ENCODE measurements around the gene MYRFL.
"Not testable (repeated sequence)": the region's sequence is repeated elsewhere in the genome, so short reads cannot be mapped to it uniquely, and the experiment has no call there.

The MYRFL gene

DNA sequence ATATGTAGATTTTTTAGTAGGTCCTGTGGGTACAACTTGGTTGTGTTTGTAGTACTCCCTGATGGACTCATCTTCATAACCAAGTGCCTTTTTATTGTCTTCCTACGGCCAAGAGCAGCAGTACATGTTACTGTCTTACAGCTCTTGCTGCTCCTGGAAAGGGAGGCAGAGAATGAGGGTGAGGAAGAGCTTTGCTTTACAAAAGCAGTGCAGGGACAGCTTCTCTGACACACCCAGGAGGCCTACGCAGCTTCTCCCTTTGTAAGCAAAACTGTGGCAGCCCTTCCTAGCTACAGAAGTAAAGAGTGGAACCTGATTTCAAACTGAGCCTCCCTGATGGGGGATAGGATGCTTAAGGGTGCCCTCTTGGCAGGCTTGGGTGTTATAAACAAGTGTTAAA is 18.6 kb downstream of the MYRFL start:
- no peaks in the 10 kb centered on the region for H3K36me3 ChIP-seq (ENCODE audit: control insufficient read depth, insufficient read depth, low read length)
- no peak overlapping the region for H3K27ac ChIP-seq (ENCODE audit: low read depth, low read length)
- no peaks in the 10 kb centered on the region for H3K27me3 ChIP-seq (ENCODE audit: control insufficient read depth, insufficient read depth, low read length)
- no peak overlapping the region for H3K9ac ChIP-seq (ENCODE audit: low read depth, low read length)
- H3K4me1 ChIP-seq (ENCODE audit: control insufficient read depth, insufficient read depth, low read length), result no peaks in the 10 kb centered on the region
- H3K4me3 ChIP-seq (ENCODE audit: low read depth, low read length), result no peak overlapping the region
- H3K9me3 ChIP-seq (ENCODE audit: control insufficient read depth, insufficient read depth, low read length), result no peaks in the 10 kb centered on the region

DNA sequence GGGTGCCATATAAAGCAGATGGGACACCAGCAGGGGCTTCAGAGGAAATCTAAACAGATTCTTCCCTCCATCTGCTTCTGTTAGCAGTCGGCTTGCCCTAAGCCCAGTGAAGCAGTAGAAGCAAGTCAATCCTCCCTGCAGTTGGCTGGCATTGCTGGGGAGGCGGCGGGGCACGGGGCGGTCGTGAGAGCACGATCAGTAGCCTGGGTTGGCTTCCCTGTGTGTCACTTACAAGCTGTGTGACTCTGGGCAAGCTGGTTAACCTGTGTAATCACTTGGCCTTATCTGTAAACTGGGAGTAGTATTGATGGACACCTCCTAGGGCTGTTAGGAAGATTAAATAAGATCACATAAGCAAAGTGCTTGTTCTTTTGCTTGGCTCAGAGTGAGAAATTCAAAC is 19.4 kb downstream of the MYRFL start:
- no peak overlapping the region for H3K9ac ChIP-seq (ENCODE audit: low read depth, low read length)
- no peaks in the 10 kb centered on the region for H3K27me3 ChIP-seq (ENCODE audit: control insufficient read depth, insufficient read depth, low read length)
- no peak overlapping the region for H3K27ac ChIP-seq (ENCODE audit: low read depth, low read length)
- H3K4me1 ChIP-seq (ENCODE audit: control insufficient read depth, insufficient read depth, low read length), result no peaks in the 10 kb centered on the region
- no peak overlapping the region for H3K4me3 ChIP-seq (ENCODE audit: low read depth, low read length)
- H3K9me3 ChIP-seq (ENCODE audit: control insufficient read depth, insufficient read depth, low read length), result no peaks in the 10 kb centered on the region
- no peaks in the 10 kb centered on the region for H3K36me3 ChIP-seq (ENCODE audit: control insufficient read depth, insufficient read depth, low read length)

DNA sequence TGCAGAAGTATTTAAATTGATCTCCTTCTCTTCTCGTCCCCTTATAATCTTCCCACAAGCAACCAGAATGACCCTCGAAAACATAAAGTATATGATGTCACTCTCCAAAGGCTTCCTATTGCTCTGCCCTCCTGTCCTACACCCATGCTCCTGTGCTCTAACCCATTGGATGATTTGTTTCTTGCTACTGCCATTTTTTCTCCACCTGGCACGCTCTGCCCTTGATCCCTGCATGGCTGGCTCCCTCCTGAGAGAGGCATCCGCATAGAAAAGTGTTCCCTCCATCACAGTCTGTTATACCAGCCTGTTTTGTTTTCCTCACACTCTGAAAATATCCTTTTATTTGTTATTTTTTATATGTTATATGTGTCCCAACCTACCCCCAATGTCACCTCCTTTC is 19.8 kb downstream of the MYRFL start:
- H3K9ac ChIP-seq (ENCODE audit: low read depth, low read length), result no peak overlapping the region
- H3K27me3 ChIP-seq (ENCODE audit: control insufficient read depth, insufficient read depth, low read length), result no peaks in the 10 kb centered on the region
- H3K9me3 ChIP-seq (ENCODE audit: control insufficient read depth, insufficient read depth, low read length), result no peaks in the 10 kb centered on the region
- H3K4me3 ChIP-seq (ENCODE audit: low read depth, low read length), result no peak overlapping the region
- no peaks in the 10 kb centered on the region for H3K4me1 ChIP-seq (ENCODE audit: control insufficient read depth, insufficient read depth, low read length)
- no peaks in the 10 kb centered on the region for H3K36me3 ChIP-seq (ENCODE audit: control insufficient read depth, insufficient read depth, low read length)
- H3K27ac ChIP-seq (ENCODE audit: low read depth, low read length), result no peak overlapping the region

GRCh38 chr12:69846976-69847375 is 21.9 kb downstream of the MYRFL start:
- Histone ChIP-seq H3K4me3 (ENCODE audit: low read depth, low read length) (no peak overlapping the region), H3K27me3 (ENCODE audit: control insufficient read depth, insufficient read depth, low read length) (no peaks in the 10 kb centered on the region), H3K9ac (ENCODE audit: low read depth, low read length) (no peak overlapping the region), H3K27ac (ENCODE audit: low read depth, low read length) (no peak overlapping the region), H3K9me3 (ENCODE audit: control insufficient read depth, insufficient read depth, low read length) (peaks cover 5% of the 10 kb centered on the region; the same call in 1 of the 2 replicates), H3K4me1 (ENCODE audit: control insufficient read depth, insufficient read depth, low read length) (no peaks in the 10 kb centered on the region), H3K36me3 (ENCODE audit: control insufficient read depth, insufficient read depth, low read length) (no peaks in the 10 kb centered on the region)

DNA sequence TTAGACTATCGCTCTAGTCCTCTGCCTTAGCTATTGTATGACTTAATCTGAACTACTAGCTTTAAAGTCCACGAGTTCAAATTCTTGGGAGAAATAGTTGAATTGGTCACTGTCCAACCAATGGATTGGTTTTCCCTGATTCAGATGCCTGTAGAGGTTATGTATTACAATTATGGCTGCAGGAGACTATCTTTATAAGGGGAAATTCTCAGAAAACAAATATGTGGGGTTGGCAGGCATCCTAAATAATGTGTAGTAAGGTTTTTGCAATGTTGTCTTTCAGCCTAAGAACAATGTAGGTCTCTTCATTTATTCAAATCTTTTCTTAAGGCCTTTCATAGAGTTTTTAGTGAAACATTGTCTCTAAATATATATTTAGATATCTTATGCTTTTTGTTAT is 26.9 kb downstream of the MYRFL start:
- Histone ChIP-seq H3K9me3 (ENCODE audit: control insufficient read depth, insufficient read depth, low read length) (peaks cover 14% of the 10 kb centered on the region), H3K9ac (ENCODE audit: low read depth, low read length) (no peak overlapping the region), H3K27ac (ENCODE audit: low read depth, low read length) (no peak overlapping the region), H3K36me3 (ENCODE audit: control insufficient read depth, insufficient read depth, low read length) (no peaks in the 10 kb centered on the region), H3K4me3 (ENCODE audit: low read depth, low read length) (no peak overlapping the region), H3K4me1 (ENCODE audit: control insufficient read depth, insufficient read depth, low read length) (no peaks in the 10 kb centered on the region), H3K27me3 (ENCODE audit: control insufficient read depth, insufficient read depth, low read length) (no peaks in the 10 kb centered on the region)

GRCh38 chr12:69853176-69853961 is 28.3 kb downstream of the MYRFL start:
- H3K27me3 ChIP-seq (ENCODE audit: control insufficient read depth, insufficient read depth, low read length); H3K4me1 ChIP-seq (ENCODE audit: control insufficient read depth, insufficient read depth, low read length); H3K27ac ChIP-seq (ENCODE audit: low read depth, low read length); H3K36me3 ChIP-seq (ENCODE audit: control insufficient read depth, insufficient read depth, low read length); H3K4me3 ChIP-seq (ENCODE audit: low read depth, low read length); H3K9ac ChIP-seq (ENCODE audit: low read depth, low read length): not testable (repeated sequence)
- H3K9me3 ChIP-seq (ENCODE audit: control insufficient read depth, insufficient read depth, low read length), result peaks cover 16% of the 10 kb centered on the region

GRCh38 chr12:69866698-69867097 is 41.7 kb downstream of the MYRFL start:
- H3K9me3 ChIP-seq (ENCODE audit: control insufficient read depth, insufficient read depth, low read length), result no peaks in the 10 kb centered on the region
- no peaks in the 10 kb centered on the region for H3K4me1 ChIP-seq (ENCODE audit: control insufficient read depth, insufficient read depth, low read length)
- H3K27ac ChIP-seq (ENCODE audit: low read depth, low read length), result no peak overlapping the region
- H3K27me3 ChIP-seq (ENCODE audit: control insufficient read depth, insufficient read depth, low read length), result no peaks in the 10 kb centered on the region
- H3K4me3 ChIP-seq (ENCODE audit: low read depth, low read length), result no peak overlapping the region
- H3K36me3 ChIP-seq (ENCODE audit: control insufficient read depth, insufficient read depth, low read length), result no peaks in the 10 kb centered on the region
- H3K9ac ChIP-seq (ENCODE audit: low read depth, low read length), result no peak overlapping the region

GRCh38 chr12:69868695-69869094 is 43.7 kb downstream of the MYRFL start:
- H3K4me1 ChIP-seq (ENCODE audit: control insufficient read depth, insufficient read depth, low read length), result no peaks in the 10 kb centered on the region
- H3K27ac ChIP-seq (ENCODE audit: low read depth, low read length), result no peak overlapping the region
- H3K9ac ChIP-seq (ENCODE audit: low read depth, low read length), result no peak overlapping the region
- no peak overlapping the region for H3K4me3 ChIP-seq (ENCODE audit: low read depth, low read length)
- no peaks in the 10 kb centered on the region for H3K9me3 ChIP-seq (ENCODE audit: control insufficient read depth, insufficient read depth, low read length)
- H3K27me3 ChIP-seq (ENCODE audit: control insufficient read depth, insufficient read depth, low read length), result no peaks in the 10 kb centered on the region
- no peaks in the 10 kb centered on the region for H3K36me3 ChIP-seq (ENCODE audit: control insufficient read depth, insufficient read depth, low read length)

DNA sequence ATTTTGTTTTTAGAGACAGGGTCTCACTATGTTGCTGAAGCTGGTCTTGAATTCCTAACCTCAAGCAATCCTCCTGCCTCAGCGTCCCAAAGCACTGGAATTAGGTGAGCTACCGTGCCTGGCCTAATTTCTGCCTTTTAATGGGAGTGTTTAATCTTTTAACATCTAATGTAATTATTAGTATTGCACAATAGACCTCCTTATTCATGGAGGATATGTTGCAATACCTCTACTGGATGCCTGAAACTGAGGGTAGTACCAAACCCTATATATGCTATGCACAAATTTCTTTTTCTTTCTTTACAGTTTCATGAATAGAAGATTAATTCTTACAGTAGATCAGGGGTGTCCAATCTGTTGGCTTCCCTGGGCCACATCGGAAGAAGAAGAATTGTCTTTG is 47.8 kb downstream of the MYRFL start:
- Histone ChIP-seq H3K27me3 (ENCODE audit: control insufficient read depth, insufficient read depth, low read length) (no peaks in the 10 kb centered on the region), H3K9me3 (ENCODE audit: control insufficient read depth, insufficient read depth, low read length) (no peaks in the 10 kb centered on the region), H3K27ac (ENCODE audit: low read depth, low read length) (no peak overlapping the region), H3K36me3 (ENCODE audit: control insufficient read depth, insufficient read depth, low read length) (no peaks in the 10 kb centered on the region), H3K4me3 (ENCODE audit: low read depth, low read length) (no peak overlapping the region), H3K4me1 (ENCODE audit: control insufficient read depth, insufficient read depth, low read length) (peaks cover 10% of the 10 kb centered on the region), H3K9ac (ENCODE audit: low read depth, low read length) (no peak overlapping the region)

- H3K9ac ChIP-seq (ENCODE audit: low read depth, low read length), result no peak overlapping the region
- no peak overlapping the region for H3K4me3 ChIP-seq (ENCODE audit: low read depth, low read length)
- no peaks in the 10 kb centered on the region for H3K36me3 ChIP-seq (ENCODE audit: control insufficient read depth, insufficient read depth, low read length)
- no peaks in the 10 kb centered on the region for H3K9me3 ChIP-seq (ENCODE audit: control insufficient read depth, insufficient read depth, low read length)
- H3K27me3 ChIP-seq (ENCODE audit: control insufficient read depth, insufficient read depth, low read length), result no peaks in the 10 kb centered on the region
- peaks cover 10% of the 10 kb centered on the region for H3K4me1 ChIP-seq (ENCODE audit: control insufficient read depth, insufficient read depth, low read length)
- H3K27ac ChIP-seq (ENCODE audit: low read depth, low read length), result no peak overlapping the region
Measured at GRCh38 chr12:69873429-69873828, 48.4 kb downstream of the MYRFL start.

DNA sequence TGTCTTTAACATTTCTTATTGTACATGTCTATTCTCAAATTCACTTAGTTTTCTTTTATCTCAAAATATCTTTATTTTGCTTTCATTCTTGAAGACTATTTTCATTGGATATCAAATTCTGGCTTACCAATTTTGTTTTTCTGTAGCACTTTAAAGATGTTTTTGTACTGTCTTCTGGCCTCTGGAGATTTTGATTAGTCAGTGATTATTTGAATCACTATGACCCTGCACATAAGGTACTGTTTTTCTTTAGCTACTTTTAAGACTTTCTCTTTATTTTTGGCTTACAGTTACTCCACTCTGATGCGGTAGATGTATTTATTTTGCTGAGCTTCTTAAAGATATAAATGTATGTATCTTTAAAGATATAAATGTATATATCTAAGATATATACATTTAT is 49.6 kb downstream of the MYRFL start:
- Histone ChIP-seq H3K27ac (ENCODE audit: low read depth, low read length) (no peak overlapping the region), H3K4me1 (ENCODE audit: control insufficient read depth, insufficient read depth, low read length) (peaks cover 12% of the 10 kb centered on the region), H3K4me3 (ENCODE audit: low read depth, low read length) (no peak overlapping the region), H3K27me3 (ENCODE audit: control insufficient read depth, insufficient read depth, low read length) (no peaks in the 10 kb centered on the region), H3K9me3 (ENCODE audit: control insufficient read depth, insufficient read depth, low read length) (no peaks in the 10 kb centered on the region), H3K9ac (ENCODE audit: low read depth, low read length) (no peak overlapping the region), H3K36me3 (ENCODE audit: control insufficient read depth, insufficient read depth, low read length) (no peaks in the 10 kb centered on the region)

Data from HUES48 (cell line).